ENCODE results near the gene PLEKHS1.

DNA sequence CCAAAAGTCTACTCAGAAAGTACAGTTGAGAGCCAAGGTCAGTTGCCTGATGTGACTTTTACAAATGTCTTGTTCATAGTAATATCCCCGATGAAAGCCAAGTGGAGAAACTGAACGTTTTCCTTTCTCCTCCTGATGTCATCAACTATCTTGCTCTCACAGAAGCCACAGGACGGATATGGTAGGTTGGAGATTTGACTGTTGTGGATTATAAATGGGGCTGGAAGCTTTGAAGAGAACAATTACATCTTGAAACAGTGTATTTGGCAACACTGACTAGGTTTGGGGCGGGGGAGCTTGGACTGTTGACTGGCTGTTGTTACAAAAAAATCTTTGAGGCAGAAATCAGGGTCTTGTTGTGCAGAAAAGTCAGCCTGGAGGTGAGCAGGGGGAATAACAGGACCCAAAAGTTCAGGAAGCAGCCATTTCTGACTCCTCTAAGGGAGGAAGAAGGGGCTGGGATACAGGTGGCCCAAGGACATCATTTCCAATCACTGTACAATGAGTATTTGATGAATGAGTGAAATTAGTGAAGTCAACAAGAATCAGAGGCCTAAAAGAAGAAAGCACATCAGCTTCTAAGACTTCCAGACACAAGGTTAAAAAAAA is 24.3 kb downstream of the PLEKHS1 start:
- TF ChIP-seq SP1 (IDR thresholded peaks at IDR 0.05), result no peak
- no peak for TF ChIP-seq BHLHE40 (IDR thresholded peaks at IDR 0.05; ENCODE audit: borderline replicate concordance)
- TF ChIP-seq FOXK2 (IDR thresholded peaks at IDR 0.05), result no peak
- TF ChIP-seq FOXA1 (IDR thresholded peaks at IDR 0.05), result no peak
- no peak for TF ChIP-seq L3MBTL2 (conservative IDR thresholded peaks at IDR 0.05)
- no peak for TF ChIP-seq FOXM1 (IDR thresholded peaks at IDR 0.05; ENCODE audit: borderline replicate concordance)
- TF ChIP-seq, protein P1, sequence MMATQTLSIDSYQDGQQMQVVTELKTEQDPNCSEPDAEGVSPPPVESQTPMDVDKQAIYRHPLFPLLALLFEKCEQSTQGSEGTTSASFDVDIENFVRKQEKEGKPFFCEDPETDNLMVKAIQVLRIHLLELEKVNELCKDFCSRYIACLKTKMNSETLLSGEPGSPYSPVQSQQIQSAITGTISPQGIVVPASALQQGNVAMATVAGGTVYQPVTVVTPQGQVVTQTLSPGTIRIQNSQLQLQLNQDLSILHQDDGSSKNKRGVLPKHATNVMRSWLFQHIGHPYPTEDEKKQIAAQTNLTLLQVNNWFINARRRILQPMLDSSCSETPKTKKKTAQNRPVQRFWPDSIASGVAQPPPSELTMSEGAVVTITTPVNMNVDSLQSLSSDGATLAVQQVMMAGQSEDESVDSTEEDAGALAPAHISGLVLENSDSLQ (IDR thresholded peaks at IDR 0.05), result no peak
- no peak for TF ChIP-seq LEF1 (IDR thresholded peaks at IDR 0.05; ENCODE audit: borderline replicate concordance)
- TF ChIP-seq ELF4 (IDR thresholded peaks at IDR 0.05), result no peak

All from HEK293T (cell line).